ENCODE results near the gene FYN. TPM values are rescaled to one million over a fixed set of nuclear protein-coding genes. Genes with fewer than 3 reads are reported as not detected.

FYN gene
- total RNA-seq, 1 donor from 2014 or later = 525 TPM

GRCh38 chr6:111674883-111675282 is 198.4 kb downstream of the FYN start:
- DNase-seq = no peak
- Mint-ChIP-seq H3K27me3 (ENCODE audit: unreplicated experiment) (peaks cover 4% of the 10 kb centered on the region), H3K9me3 (ENCODE audit: unreplicated experiment) (peaks cover 8% of the 10 kb centered on the region), H3K4me1 (ENCODE audit: low read depth, unreplicated experiment) (peaks cover 25% of the 10 kb centered on the region), H3K36me3 (ENCODE audit: unreplicated experiment) (no peaks in the 10 kb centered on the region), H3K27ac (ENCODE audit: unreplicated experiment) (peak overlapping the region; percentile 14), H3K4me3 (ENCODE audit: unreplicated experiment) (peak overlapping the region; percentile 0)
- TF ChIP-seq CTCF (IDR thresholded peaks at IDR 0.05; ENCODE audit: partially characterized antibody, unreplicated experiment) = no peak

- TF ChIP-seq CTCF (IDR thresholded peaks at IDR 0.05; ENCODE audit: partially characterized antibody, unreplicated experiment) = no peak
- Mint-ChIP-seq H3K27ac (ENCODE audit: unreplicated experiment) (no peak overlapping the region), H3K27me3 (ENCODE audit: unreplicated experiment) (peaks cover 4% of the 10 kb centered on the region), H3K4me3 (ENCODE audit: unreplicated experiment) (no peak overlapping the region), H3K9me3 (ENCODE audit: unreplicated experiment) (peaks cover 8% of the 10 kb centered on the region), H3K36me3 (ENCODE audit: unreplicated experiment) (no peaks in the 10 kb centered on the region), H3K4me1 (ENCODE audit: low read depth, unreplicated experiment) (peaks cover 24% of the 10 kb centered on the region)
- no peak for DNase-seq
Measured at GRCh38 chr6:111674413-111674812, 198.8 kb downstream of the FYN start.

GRCh38 chr6:111673937-111674336 is 199.3 kb downstream of the FYN start:
- Mint-ChIP-seq H3K36me3 (ENCODE audit: unreplicated experiment) (no peaks in the 10 kb centered on the region), H3K4me1 (ENCODE audit: low read depth, unreplicated experiment) (peaks cover 23% of the 10 kb centered on the region), H3K4me3 (ENCODE audit: unreplicated experiment) (no peak overlapping the region), H3K27ac (ENCODE audit: unreplicated experiment) (no peak overlapping the region), H3K9me3 (ENCODE audit: unreplicated experiment) (peaks cover 8% of the 10 kb centered on the region), H3K27me3 (ENCODE audit: unreplicated experiment) (peaks cover 4% of the 10 kb centered on the region)
- no peak for DNase-seq
- TF ChIP-seq CTCF (IDR thresholded peaks at IDR 0.05; ENCODE audit: partially characterized antibody, unreplicated experiment) = no peak

GRCh38 chr6:111673532-111673931 is 199.7 kb downstream of the FYN start:
- Mint-ChIP-seq H3K27ac (ENCODE audit: unreplicated experiment) (peak overlapping the region; percentile 84), H3K27me3 (ENCODE audit: unreplicated experiment) (peaks cover 4% of the 10 kb centered on the region), H3K9me3 (ENCODE audit: unreplicated experiment) (peaks cover 8% of the 10 kb centered on the region), H3K36me3 (ENCODE audit: unreplicated experiment) (no peaks in the 10 kb centered on the region), H3K4me3 (ENCODE audit: unreplicated experiment) (no peak overlapping the region), H3K4me1 (ENCODE audit: low read depth, unreplicated experiment) (peaks cover 23% of the 10 kb centered on the region)
- no peak for TF ChIP-seq CTCF (IDR thresholded peaks at IDR 0.05; ENCODE audit: partially characterized antibody, unreplicated experiment)
- no peak for DNase-seq

GRCh38 chr6:111672761-111673450 is 200.3 kb downstream of the FYN start:
- H3K27ac Mint-ChIP-seq (ENCODE audit: unreplicated experiment) = peak overlapping the region; percentile 84
- no peaks in the 10 kb centered on the region for H3K36me3 Mint-ChIP-seq (ENCODE audit: unreplicated experiment)
- no peak for DNase-seq

More at GRCh38 chr6:111672761-111673450, 200.3 kb downstream of the FYN start:
- H3K4me1 Mint-ChIP-seq (ENCODE audit: low read depth, unreplicated experiment) = peaks cover 27% of the 10 kb centered on the region
- H3K4me3 Mint-ChIP-seq (ENCODE audit: unreplicated experiment) = no peak overlapping the region
- H3K27me3 Mint-ChIP-seq (ENCODE audit: unreplicated experiment) = peaks cover 4% of the 10 kb centered on the region
- H3K9me3 Mint-ChIP-seq (ENCODE audit: unreplicated experiment) = peaks cover 8% of the 10 kb centered on the region
- no peak for TF ChIP-seq CTCF (IDR thresholded peaks at IDR 0.05; ENCODE audit: partially characterized antibody, unreplicated experiment)
